ENCODE data around the gene BCL11A. TPM values are rescaled to one million over a fixed set of nuclear protein-coding genes. Genes with fewer than 3 reads are reported as not detected.

BCL11A gene
- polyA plus RNA-seq, 3 donors: 12.7 to 14.2 (median 12.8) TPM

- DNase-seq (ENCODE audit: extremely low read depth in 1 of 11, low read depth in 9 of 11, low spot score in 4 of 11): no peak
These were observed 20.1 kb downstream of the BCL11A start for GRCh38 chr2:60533101-60534051.

GRCh38 chr2:60532421-60532820 is 21.0 kb downstream of the BCL11A start:
- DNase-seq (ENCODE audit: extremely low read depth in 1 of 11, low read depth in 9 of 11, low spot score in 4 of 11): no peak

GRCh38 chr2:60531701-60532133 is 21.7 kb downstream of the BCL11A start:
- no peak for DNase-seq (ENCODE audit: extremely low read depth in 1 of 11, low read depth in 9 of 11, low spot score in 4 of 11)

GRCh38 chr2:60530660-60531281 is 22.7 kb downstream of the BCL11A start:
- DNase-seq (ENCODE audit: extremely low read depth in 1 of 11, low read depth in 9 of 11, low spot score in 4 of 11): peak in 7 of 11 donors; percentile 72 to 85 (median 78)

- DNase-seq (ENCODE audit: extremely low read depth in 1 of 11, low read depth in 9 of 11, low spot score in 4 of 11): no peak
These were observed 23.4 kb downstream of the BCL11A start for GRCh38 chr2:60529785-60530627.

GRCh38 chr2:60529136-60529784 is 24.2 kb downstream of the BCL11A start:
- DNase-seq (ENCODE audit: extremely low read depth in 1 of 11, low read depth in 9 of 11, low spot score in 4 of 11): no peak

- no peak for DNase-seq (ENCODE audit: extremely low read depth in 1 of 11, low read depth in 9 of 11, low spot score in 4 of 11)
These were observed 25.0 kb downstream of the BCL11A start for GRCh38 chr2:60528281-60529020.

- no peak for DNase-seq (ENCODE audit: extremely low read depth in 1 of 11, low read depth in 9 of 11, low spot score in 4 of 11)
These were observed 25.7 kb downstream of the BCL11A start for GRCh38 chr2:60527762-60528161.

GRCh38 chr2:60526623-60527022 is 26.8 kb downstream of the BCL11A start:
- no peak for DNase-seq (ENCODE audit: extremely low read depth in 1 of 11, low read depth in 9 of 11, low spot score in 4 of 11)

- DNase-seq (ENCODE audit: extremely low read depth in 1 of 11, low read depth in 9 of 11, low spot score in 4 of 11): no peak
These were observed 27.6 kb downstream of the BCL11A start for GRCh38 chr2:60525899-60526298.

- no peak for DNase-seq (ENCODE audit: extremely low read depth in 1 of 11, low read depth in 9 of 11, low spot score in 4 of 11)
These were observed 28.6 kb downstream of the BCL11A start for GRCh38 chr2:60524874-60525273.

- DNase-seq (ENCODE audit: extremely low read depth in 1 of 11, low read depth in 9 of 11, low spot score in 4 of 11): no peak
These were observed 29.5 kb downstream of the BCL11A start for GRCh38 chr2:60523963-60524362.

- DNase-seq (ENCODE audit: extremely low read depth in 1 of 11, low read depth in 9 of 11, low spot score in 4 of 11): no peak
These were observed 31.0 kb downstream of the BCL11A start for GRCh38 chr2:60522462-60522861.

GRCh38 chr2:60521626-60522025 is 31.8 kb downstream of the BCL11A start:
- DNase-seq (ENCODE audit: extremely low read depth in 1 of 11, low read depth in 9 of 11, low spot score in 4 of 11): no peak

- DNase-seq (ENCODE audit: extremely low read depth in 1 of 11, low read depth in 9 of 11, low spot score in 4 of 11): no peak
These were observed 32.4 kb downstream of the BCL11A start for GRCh38 chr2:60520917-60521539.

GRCh38 chr2:60520151-60520876 is 33.1 kb downstream of the BCL11A start:
- DNase-seq (ENCODE audit: extremely low read depth in 1 of 11, low read depth in 9 of 11, low spot score in 4 of 11): no peak

GRCh38 chr2:60519231-60519863 is 34.1 kb downstream of the BCL11A start:
- no peak for DNase-seq (ENCODE audit: extremely low read depth in 1 of 11, low read depth in 9 of 11, low spot score in 4 of 11)

All from renal cortex interstitium (tissue), 11 donors.